Activated CD4-positive, CD25-positive, alpha-beta regulatory T cell treated with anti-CD3 and anti-CD28 coated beads, Interleukin-2, amount 50 U/mL, for 72 hours (primary cell): Measurements from ENCODE around the gene DERL2.

Source experiments
- DNase-seq: peaks from one replicate; pipeline ENCODE4 v3.0.0; 2021

DERL2 gene

GRCh38 chr17:5485270-5486205 lies at the start of gene DERL2:
Gene DERL2, minus strand, starts transcription at chr17:5486178. Its CDS starts 17 bp downstream, at chr17:5486161.
- DNase-seq = no peak

GRCh38 chr17:5535436-5535835 lies 49.5 kb upstream of the DERL2 start:
- no peak for DNase-seq

- no peak for DNase-seq
Measured at GRCh38 chr17:5533486-5534315, 47.7 kb upstream of the DERL2 start.

- DNase-seq = no peak
Measured at GRCh38 chr17:5532581-5532980, 46.6 kb upstream of the DERL2 start.

GRCh38 chr17:5531085-5531418 lies 45.1 kb upstream of the DERL2 start:
- no peak for DNase-seq

- DNase-seq = no peak
Measured at GRCh38 chr17:5530265-5531084, 44.5 kb upstream of the DERL2 start.

- no peak for DNase-seq
Measured at GRCh38 chr17:5527601-5528250, 41.7 kb upstream of the DERL2 start.

- DNase-seq = peak; percentile 47
Measured at GRCh38 chr17:5526821-5527598, 41.0 kb upstream of the DERL2 start.

- DNase-seq = no peak
Measured at GRCh38 chr17:5523249-5523648, 37.3 kb upstream of the DERL2 start.

GRCh38 chr17:5522476-5522875 lies 36.5 kb upstream of the DERL2 start:
- DNase-seq = no peak

GRCh38 chr17:5516060-5516792 lies 30.2 kb upstream of the DERL2 start:
- DNase-seq = no peak

- DNase-seq = no peak
Measured at GRCh38 chr17:5514976-5515375, 29.0 kb upstream of the DERL2 start.

GRCh38 chr17:5513628-5514027 lies 27.6 kb upstream of the DERL2 start:
- DNase-seq = no peak

- no peak for DNase-seq
Measured at GRCh38 chr17:5511401-5512225, 25.6 kb upstream of the DERL2 start.

GRCh38 chr17:5510771-5511170 lies 24.8 kb upstream of the DERL2 start:
- DNase-seq = no peak

GRCh38 chr17:5509482-5509881 lies 23.5 kb upstream of the DERL2 start:
- DNase-seq = no peak

GRCh38 chr17:5508810-5509209 lies 22.8 kb upstream of the DERL2 start:
- no peak for DNase-seq

- no peak for DNase-seq
Measured at GRCh38 chr17:5506307-5506706, 20.3 kb upstream of the DERL2 start.

- no peak for DNase-seq
Measured at GRCh38 chr17:5502552-5502951, 16.6 kb upstream of the DERL2 start.

- no peak for DNase-seq
Measured at GRCh38 chr17:5501685-5502084, 15.7 kb upstream of the DERL2 start.
